Nucleus accumbens (tissue), 56 donors: Measurements from ENCODE around the gene GPSM1.
"Not testable (repeated sequence)": the region's sequence is repeated elsewhere in the genome, so short reads cannot be mapped to it uniquely, and the experiment has no call there.

Source experiments
- DNase-seq, 56 donors: peaks; one replicate each; lab custom pipeline; 2025; lab: John Stamatoyannopoulos, UW

GPSM1 gene

GRCh38 chr9:136314944-136315343 lies 12.4 kb upstream of the GPSM1 start:
- DNase-seq, result no peak

DNA sequence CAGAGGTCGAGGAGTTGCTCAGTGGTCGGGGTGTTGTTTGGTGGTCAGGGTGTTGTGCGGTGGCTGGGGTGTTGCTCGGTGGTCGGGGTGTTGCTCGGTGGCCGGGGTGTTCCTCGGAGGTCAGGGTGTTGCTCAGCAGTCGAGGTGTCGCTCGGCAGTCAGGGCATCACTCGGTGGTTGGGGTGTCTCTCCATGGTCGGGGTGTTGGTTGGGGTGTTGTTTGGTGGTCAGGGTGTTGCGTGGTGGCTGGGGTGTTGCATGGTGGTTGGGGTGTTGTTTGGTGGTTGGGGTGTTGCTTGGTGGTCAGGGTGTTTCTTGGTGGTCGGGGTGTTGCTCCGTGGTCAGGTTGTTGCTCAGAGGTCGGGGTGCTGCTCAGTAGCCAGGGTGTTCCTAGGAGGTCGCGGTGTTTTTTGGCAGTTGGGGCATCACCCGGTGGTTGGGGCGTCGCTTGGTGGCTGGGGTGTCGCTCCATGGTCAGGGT lies 11.0 kb upstream of the GPSM1 start:
- DNase-seq, result no peak

DNA sequence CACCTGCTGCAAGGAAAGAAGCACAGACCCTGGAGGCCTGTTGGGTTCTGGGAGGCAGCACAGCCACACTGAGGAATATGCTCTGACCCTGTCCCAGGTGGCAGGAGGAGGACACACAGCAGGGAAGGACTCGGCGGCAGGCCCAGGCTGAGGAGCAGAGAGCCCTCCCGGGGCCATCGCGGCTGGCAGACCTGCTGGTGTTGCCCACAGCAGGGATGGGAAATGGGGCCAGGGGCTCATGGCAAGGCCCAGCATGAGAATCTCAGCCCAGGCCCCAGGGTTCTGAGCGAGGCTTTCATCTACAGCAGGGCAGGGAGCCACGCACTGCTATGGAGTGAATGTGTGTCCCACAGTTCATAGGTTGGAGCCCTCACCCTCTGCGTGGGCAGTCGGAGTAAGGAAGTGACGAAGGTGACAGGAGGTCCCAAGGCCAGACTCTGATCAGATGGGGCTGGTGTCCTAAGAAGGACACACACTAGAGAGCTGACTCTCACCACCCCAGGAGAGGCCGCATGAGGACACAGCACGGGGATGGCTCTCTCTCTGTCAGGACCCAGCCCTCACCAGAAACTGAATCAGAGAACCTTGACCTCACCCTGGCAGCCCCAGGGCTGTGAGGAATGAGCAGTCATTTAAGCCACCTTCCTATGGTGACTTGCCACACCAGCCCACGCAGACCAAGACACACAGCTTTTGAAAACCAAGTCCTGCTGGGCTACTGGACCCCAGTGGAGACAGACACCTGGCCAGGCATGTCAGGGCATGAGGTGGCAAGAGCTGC lies 10.3 kb upstream of the GPSM1 start:
- no peak for DNase-seq

DNA sequence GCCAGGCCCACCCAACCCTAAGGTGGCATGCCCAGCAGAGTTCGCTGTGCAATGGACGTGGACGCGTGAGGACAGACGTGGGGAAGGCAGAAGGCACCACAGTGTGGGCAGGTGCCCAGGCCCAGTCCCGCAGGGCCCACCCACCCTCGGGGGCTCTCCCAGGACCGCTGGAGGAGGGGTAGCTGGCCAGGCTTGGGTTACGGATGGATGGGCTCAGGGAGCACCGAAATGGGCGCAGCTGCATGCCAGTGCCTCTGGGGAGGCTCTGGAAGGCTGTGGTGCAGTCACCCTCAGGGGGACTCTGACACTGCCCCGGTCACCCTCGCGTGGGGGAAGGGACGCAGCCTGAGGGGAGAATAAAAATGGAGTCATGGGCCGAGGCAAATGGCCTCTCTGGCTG lies 9.6 kb upstream of the GPSM1 start:
- DNase-seq, result no peak

GRCh38 chr9:136318111-136318775 lies 9.1 kb upstream of the GPSM1 start:
- DNase-seq, result no peak

GRCh38 chr9:136318776-136319241 lies 8.5 kb upstream of the GPSM1 start:
- no peak for DNase-seq

DNA sequence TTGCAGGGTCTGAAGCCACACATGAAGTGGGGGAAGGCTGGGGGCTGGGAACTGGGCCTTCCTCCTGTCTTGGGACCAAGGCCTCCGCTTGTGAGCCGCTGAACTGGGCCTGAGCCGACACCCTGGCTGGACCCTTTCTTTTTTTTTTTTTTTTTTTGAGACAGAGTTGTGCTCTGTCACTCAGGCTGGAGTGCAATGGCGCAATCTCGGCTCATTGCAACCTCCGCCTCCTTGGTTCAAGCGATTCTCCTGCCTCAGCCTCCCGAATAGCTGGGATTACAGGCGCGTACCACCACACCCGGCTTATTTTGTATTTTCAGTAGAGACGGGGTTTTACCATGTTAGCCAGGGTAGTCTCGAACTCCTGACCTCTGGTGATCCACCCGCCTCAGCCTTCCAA lies 8.1 kb upstream of the GPSM1 start:
- not testable (repeated sequence) for DNase-seq

DNA sequence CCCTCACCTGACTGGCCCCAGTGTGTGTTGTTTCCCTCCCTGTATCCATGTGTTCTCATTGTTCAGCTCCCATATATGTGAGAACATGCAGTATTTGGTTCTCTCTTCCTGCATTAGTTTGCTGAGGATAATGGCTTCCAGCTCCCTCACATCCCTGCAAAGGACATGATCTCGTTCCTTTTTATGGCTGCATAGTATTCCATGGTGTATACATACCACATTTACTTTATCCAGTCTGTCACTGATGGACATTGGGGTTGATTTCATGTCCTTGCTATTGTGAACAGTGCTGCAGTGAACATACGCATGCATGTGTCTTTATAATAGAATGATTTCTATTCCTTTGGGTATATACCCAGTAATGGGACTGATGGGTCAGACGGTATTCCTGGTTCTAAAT lies 7.4 kb upstream of the GPSM1 start:
- DNase-seq, result not testable (repeated sequence)

GRCh38 chr9:136320972-136321371 lies 6.4 kb upstream of the GPSM1 start:
- DNase-seq, result not testable (repeated sequence)

GRCh38 chr9:136321561-136321960 lies 5.8 kb upstream of the GPSM1 start:
- DNase-seq, result no peak

DNA sequence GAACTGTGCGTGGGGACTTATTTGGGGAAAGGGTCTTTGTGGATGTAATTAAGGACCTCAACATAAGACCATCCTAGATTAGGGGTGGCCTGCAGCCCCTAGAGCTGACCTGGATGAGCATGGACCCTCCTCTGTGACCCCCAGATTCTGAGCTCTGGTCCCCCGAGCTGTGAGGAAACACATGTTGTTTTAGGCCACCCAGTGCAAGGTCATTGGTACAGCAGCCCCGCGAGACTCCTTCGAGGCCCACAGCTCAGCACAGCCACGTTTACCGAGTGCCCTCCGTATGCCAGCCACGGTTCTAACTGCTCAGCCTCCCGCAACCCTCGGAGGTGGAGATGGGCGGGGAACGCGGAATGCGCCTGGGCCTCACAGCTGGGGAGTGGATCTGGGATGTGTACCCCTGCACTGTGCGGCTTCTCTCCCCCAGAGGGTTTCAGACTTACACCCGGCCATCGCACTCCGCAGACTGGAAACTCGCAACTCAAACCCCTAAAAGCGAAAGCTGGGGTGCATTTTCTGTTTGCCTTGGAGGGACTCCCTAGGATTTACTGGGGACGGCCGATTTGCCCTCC lies 4.5 kb upstream of the GPSM1 start:
- DNase-seq, result no peak

DNA sequence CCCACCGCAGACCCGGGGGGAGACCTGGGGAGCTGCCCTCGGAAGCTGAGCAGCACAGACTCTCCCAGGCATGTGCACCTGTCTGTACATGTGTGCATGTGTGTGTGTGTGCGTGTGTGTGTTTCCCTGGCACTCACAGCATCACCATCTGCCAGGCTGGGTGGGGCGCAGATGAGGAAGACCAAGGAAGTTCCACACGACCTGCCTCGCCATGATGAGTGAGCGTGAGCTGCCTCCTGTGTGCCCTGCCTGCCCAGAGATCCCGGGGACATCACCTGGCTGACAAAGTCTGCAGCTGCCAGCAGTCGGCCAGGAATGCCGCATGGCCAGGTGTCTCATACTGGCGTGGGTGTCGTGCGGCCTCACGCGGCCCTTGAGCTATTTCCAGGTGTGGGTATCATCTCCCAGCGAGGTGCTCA lies 4.0 kb upstream of the GPSM1 start:
- DNase-seq, result no peak

DNA sequence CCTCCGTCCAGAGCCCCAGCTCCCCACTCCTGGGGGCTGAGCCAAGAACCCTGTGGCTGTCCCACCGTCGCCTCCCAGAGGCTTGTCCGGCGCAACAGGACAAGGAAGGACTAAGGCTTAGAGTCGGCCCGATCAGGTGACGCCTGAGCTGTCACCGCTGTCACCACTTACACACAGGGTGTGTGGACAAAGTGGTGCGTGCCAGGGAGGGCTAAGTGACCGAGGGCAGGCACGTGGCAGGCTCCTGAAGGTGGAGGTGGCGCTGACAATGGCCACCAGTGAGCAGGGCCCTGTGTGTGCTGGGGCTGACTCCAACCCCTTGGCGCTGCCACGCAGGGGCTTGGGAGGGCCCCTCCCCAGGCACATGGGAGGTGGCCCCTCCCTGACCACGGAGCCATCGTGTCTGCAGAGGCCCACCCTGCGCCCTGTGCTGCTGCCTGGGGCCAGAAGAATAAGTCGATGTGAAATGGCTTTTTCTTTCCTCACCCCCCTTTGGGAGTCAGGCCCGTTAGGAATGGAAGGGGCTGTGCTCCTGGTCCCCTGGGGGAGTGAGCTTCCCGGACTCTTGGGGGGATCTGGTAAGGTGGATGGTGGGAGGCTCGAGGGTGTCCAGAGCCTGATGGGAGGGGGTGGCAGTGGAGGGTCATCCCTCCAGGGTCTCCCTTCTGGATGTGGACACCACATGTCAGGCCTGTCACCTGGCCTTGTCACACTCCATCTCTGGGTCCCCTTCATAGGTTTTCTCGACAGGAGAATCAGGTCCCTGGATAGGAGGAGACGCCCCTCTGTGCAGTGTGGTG lies 2.6 kb upstream of the GPSM1 start:
- DNase-seq, result no peak

GRCh38 chr9:136325358-136325757 lies 2.0 kb upstream of the GPSM1 start:
- no peak for DNase-seq

DNA sequence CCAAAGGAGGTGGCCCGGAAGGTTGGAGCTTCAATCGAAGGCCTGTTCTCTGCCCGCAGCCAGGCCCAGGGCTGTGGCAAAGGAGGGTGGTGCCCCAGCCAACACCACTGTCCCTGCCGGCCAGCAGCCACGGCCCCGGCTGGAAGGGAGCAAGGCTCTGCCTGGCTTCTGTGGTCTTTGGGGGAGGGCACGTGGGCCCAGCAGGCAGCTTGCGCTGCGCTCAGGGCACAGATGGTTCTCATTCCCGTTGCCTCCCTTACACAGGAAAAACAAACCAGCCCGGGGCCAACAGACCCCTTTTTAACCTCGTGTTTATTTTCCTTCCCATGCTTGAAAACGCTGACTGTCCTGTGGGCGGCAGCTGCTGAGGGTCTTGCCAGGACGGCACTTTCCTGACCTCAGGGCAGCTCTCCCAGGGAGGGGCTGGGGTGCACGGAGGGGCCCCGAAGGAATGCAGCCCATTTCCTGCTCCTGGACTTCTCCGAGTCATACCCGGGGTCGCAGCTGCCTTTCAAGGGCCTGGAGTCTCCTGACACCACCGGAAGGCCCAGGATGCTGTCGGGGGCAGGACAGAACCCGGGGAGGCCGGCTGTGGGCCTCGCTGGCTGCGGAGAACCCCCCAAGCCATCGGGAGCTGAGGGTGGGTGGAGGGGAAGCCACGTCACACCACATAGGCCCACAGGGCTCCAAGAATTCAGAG lies 1.1 kb upstream of the GPSM1 start:
- DNase-seq, result peak in 14 of 56 donors; percentile 6 to 56 (median 24)

GRCh38 chr9:136326761-136327303 lies 507 bp upstream of the GPSM1 start:
- peak in 1 of 56 donors; percentile 60 for DNase-seq

- peak in 2 of 56 donors; percentile 15 to 74 for DNase-seq
These were observed 777 bp downstream of the GPSM1 start for GRCh38 chr9:136328011-136328621.

GRCh38 chr9:136328622-136329041 lies 1.3 kb downstream of the GPSM1 start:
- DNase-seq, result peak in 30 of 56 donors; percentile 11 to 65 (median 34)

GRCh38 chr9:136329211-136329627 lies 1.9 kb downstream of the GPSM1 start:
- DNase-seq, result no peak
